Measurements from ENCODE around the gene CPNE5. TPM values are rescaled to one million over a fixed set of nuclear protein-coding genes. Genes with fewer than 3 reads are reported as not detected.

CPNE5 gene
- total and polyA plus RNA-seq, 4 donors: 0.20 to 13.1 (median 7.9) TPM; not detected in 1

DNA sequence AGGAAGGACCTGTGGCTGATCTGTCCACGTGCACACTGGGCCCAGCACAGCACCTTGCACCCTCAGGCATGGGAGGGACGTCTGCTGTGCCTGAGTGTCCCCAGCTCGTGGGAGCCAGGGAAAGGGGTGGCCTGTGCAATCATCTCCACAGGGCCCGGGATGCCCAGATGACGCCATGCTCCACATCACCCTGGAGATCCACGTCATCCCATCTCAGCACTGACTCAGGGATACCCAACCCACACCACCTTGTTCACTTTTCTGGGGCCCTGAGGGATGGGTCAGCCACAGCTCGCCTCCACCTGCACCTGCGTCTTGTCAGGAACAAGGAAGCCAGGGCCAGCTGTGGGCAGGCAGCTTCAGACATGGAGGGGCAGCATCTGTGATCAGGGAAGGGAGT, 93.4 kb downstream of the CPNE5 start:
- intact Hi-C loops (cut with DNase I): no loop called here
- DNase-seq: no peak

GRCh38 chr6:36745283-36745682, 94.0 kb downstream of the CPNE5 start:
- no peaks in the 10 kb centered on the region for H3K27me3 ChIP-seq (ENCODE audit: control insufficient read depth in 1 of 2, insufficient read depth in 2 of 2, low read length in 1 of 2)
- peaks cover 2% of the 10 kb centered on the region for H3K9me3 ChIP-seq (ENCODE audit: control insufficient read depth, low read length)
- no peak for ATAC-seq (ENCODE audit: low FRiP score)
- H3K4me3 ChIP-seq (ENCODE audit: low read length in 2 of 2): no peak overlapping the region
- WGBS, 2 donors: 95 to 96% methylated on average over 12 of the region's 12 CpGs
- no peaks in the 10 kb centered on the region for H3K36me3 ChIP-seq (ENCODE audit: control insufficient read depth in 1 of 2, insufficient read depth in 2 of 2, low read length in 1 of 2)
- H3K27ac ChIP-seq (ENCODE audit: low read depth in 1 of 2, low read length in 2 of 2): no peak overlapping the region
- intact Hi-C loops (cut with DNase I): no loop called here
- H3K4me1 ChIP-seq (ENCODE audit: control insufficient read depth in 1 of 2, insufficient read depth in 2 of 2, low read length in 2 of 2): no peaks in the 10 kb centered on the region
- no peak for DNase-seq

More for the DNA sequence above, 93.4 kb downstream of the CPNE5 start:
- no peak for ATAC-seq (ENCODE audit: low FRiP score)
- H3K4me1 ChIP-seq (ENCODE audit: control insufficient read depth in 1 of 2, insufficient read depth in 2 of 2, low read length in 2 of 2): no peaks in the 10 kb centered on the region
- no peaks in the 10 kb centered on the region for H3K27me3 ChIP-seq (ENCODE audit: control insufficient read depth in 1 of 2, insufficient read depth in 2 of 2, low read length in 1 of 2)
- H3K4me3 ChIP-seq (ENCODE audit: low read length in 2 of 2): no peak overlapping the region
- H3K27ac ChIP-seq (ENCODE audit: low read depth in 1 of 2, low read length in 2 of 2): no peak overlapping the region
- H3K36me3 ChIP-seq (ENCODE audit: control insufficient read depth in 1 of 2, insufficient read depth in 2 of 2, low read length in 1 of 2): no peaks in the 10 kb centered on the region
- H3K9me3 ChIP-seq (ENCODE audit: control insufficient read depth, low read length): peaks cover 2% of the 10 kb centered on the region
- 83 to 85% methylated on average over 8 of the region's 8 CpGs for WGBS, 2 donors

DNA sequence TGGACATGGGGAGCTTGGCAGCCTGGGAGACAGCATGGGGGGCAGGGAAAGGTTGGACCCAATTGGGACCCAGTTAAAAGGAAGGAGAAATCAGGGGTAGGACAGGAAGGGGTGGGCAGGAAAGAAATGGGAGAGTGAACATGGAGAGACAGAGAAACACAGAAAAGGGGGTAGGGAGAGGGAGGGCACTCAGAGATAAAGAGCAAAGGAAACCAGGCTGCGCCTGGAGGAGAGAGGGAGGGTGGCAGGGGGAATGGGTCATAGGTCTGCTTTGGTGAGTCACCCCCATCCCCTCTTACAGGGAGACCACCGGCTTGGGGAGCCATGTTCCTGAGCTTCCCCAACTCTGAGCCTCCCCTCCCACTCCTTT, 95.0 kb downstream of the CPNE5 start:
- intact Hi-C loops (cut with DNase I): no loop called here
- WGBS, 2 donors: 74 to 84% methylated on average over 2 of the region's 2 CpGs
- H3K4me1 ChIP-seq (ENCODE audit: control insufficient read depth in 1 of 2, insufficient read depth in 2 of 2, low read length in 2 of 2): no peaks in the 10 kb centered on the region

DNA sequence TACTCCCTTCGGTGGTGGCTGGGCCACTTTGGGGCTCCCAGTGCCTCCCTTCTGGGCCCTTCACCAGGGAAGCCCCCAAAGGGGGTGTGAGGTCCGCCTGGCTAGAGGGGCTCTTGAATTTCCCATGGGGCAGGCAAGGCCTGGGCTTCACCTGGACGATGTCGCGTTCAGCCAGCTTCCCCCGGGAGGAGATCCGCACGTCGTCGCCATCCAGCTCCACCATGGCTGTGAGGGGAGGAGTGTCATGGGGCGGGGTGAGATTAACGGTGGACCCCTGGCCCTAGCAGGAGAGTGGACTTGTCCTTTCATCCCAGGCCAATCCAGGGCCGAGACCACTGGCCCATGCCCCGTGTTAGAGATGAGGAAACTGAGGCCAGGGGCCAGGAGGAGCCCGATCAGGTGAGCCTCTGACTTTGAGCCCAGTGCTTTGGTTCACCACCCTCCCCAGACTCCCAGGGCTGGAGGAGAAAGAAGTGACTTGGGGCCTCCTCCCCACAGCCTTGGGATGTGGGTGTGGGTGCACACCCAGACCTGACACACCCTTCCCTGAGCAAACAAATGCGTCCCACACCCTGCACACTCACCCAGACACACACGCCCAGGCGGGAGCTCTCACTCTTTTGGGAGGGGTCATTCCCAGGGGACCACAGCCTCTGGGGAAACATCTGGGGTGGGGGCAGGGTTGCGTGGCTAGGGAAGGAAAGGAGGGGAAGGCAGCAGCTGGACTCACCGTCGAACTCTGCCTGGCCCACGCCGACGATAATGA, 95.5 kb downstream of the CPNE5 start:
- 91 to 93% methylated on average over 24 of the region's 24 CpGs for WGBS, 2 donors
- no peaks in the 10 kb centered on the region for H3K36me3 ChIP-seq (ENCODE audit: control insufficient read depth in 1 of 2, insufficient read depth in 2 of 2, low read length in 1 of 2)
- H3K27ac ChIP-seq (ENCODE audit: low read depth in 1 of 2, low read length in 2 of 2): no peak overlapping the region
- intact Hi-C loops (cut with DNase I): no loop called here
- H3K27me3 ChIP-seq (ENCODE audit: control insufficient read depth in 1 of 2, insufficient read depth in 2 of 2, low read length in 1 of 2): no peaks in the 10 kb centered on the region
- DNase-seq (peak in 1 of 2 donors; percentile 75), ATAC-seq (ENCODE audit: low FRiP score) (no peak)
- no peaks in the 10 kb centered on the region for H3K4me1 ChIP-seq (ENCODE audit: control insufficient read depth in 1 of 2, insufficient read depth in 2 of 2, low read length in 2 of 2)
- H3K9me3 ChIP-seq (ENCODE audit: control insufficient read depth, low read length): no peaks in the 10 kb centered on the region
- no peak overlapping the region for H3K4me3 ChIP-seq (ENCODE audit: low read length in 2 of 2)

More for the DNA sequence above, 95.0 kb downstream of the CPNE5 start:
- no peak for DNase-seq
- H3K27ac ChIP-seq (ENCODE audit: low read depth in 1 of 2, low read length in 2 of 2): no peak overlapping the region
- no peaks in the 10 kb centered on the region for H3K9me3 ChIP-seq (ENCODE audit: control insufficient read depth, low read length)
- ATAC-seq (ENCODE audit: low FRiP score): no peak
- no peak overlapping the region for H3K4me3 ChIP-seq (ENCODE audit: low read length in 2 of 2)
- H3K27me3 ChIP-seq (ENCODE audit: control insufficient read depth in 1 of 2, insufficient read depth in 2 of 2, low read length in 1 of 2): no peaks in the 10 kb centered on the region
- H3K36me3 ChIP-seq (ENCODE audit: control insufficient read depth in 1 of 2, insufficient read depth in 2 of 2, low read length in 1 of 2): no peaks in the 10 kb centered on the region

- Histone ChIP-seq H3K27me3 (ENCODE audit: control insufficient read depth in 1 of 2, insufficient read depth in 2 of 2, low read length in 1 of 2) (no peaks in the 10 kb centered on the region), H3K4me1 (ENCODE audit: control insufficient read depth in 1 of 2, insufficient read depth in 2 of 2, low read length in 2 of 2) (no peaks in the 10 kb centered on the region), H3K4me3 (ENCODE audit: low read length in 2 of 2) (no peak overlapping the region), H3K36me3 (ENCODE audit: control insufficient read depth in 1 of 2, insufficient read depth in 2 of 2, low read length in 1 of 2) (no peaks in the 10 kb centered on the region), H3K9me3 (ENCODE audit: control insufficient read depth, low read length) (no peaks in the 10 kb centered on the region), H3K27ac (ENCODE audit: low read depth in 1 of 2, low read length in 2 of 2) (no peak overlapping the region)
- DNase-seq (no peak), ATAC-seq (ENCODE audit: low FRiP score) (no peak)
- intact Hi-C loops (cut with DNase I): no loop called here
- 84 to 85% methylated on average over 5 of the region's 5 CpGs for WGBS, 2 donors
Observed at GRCh38 chr6:36743032-36743431, 96.2 kb downstream of the CPNE5 start.

DNA sequence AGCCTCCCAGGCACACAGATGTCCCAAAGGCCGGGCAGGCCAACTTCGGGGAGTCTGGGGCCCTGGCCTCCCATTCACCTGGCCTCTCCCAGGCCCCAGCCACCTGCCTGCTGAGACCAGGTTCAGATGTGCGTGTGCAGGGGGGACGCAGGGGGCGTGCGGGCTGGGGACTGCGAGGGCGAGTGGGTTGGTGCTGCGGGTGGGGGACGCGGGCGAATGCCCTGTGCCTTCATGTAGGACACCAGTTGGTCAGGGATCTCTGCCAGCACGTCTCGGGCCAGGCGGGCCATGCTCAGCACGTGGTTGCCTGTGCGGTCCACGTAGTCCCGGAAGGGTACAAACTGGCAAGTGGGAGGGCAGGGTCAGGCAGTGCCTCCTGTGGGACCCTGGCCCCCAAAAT, 97.1 kb downstream of the CPNE5 start:
- Histone ChIP-seq H3K36me3 (ENCODE audit: control insufficient read depth in 1 of 2, insufficient read depth in 2 of 2, low read length in 1 of 2) (no peaks in the 10 kb centered on the region), H3K9me3 (ENCODE audit: control insufficient read depth, low read length) (no peaks in the 10 kb centered on the region), H3K27ac (ENCODE audit: low read depth in 1 of 2, low read length in 2 of 2) (no peak overlapping the region), H3K4me1 (ENCODE audit: control insufficient read depth in 1 of 2, insufficient read depth in 2 of 2, low read length in 2 of 2) (no peaks in the 10 kb centered on the region), H3K4me3 (ENCODE audit: low read length in 2 of 2) (no peak overlapping the region), H3K27me3 (ENCODE audit: control insufficient read depth in 1 of 2, insufficient read depth in 2 of 2, low read length in 1 of 2) (no peaks in the 10 kb centered on the region)
- DNase-seq: peak in 1 of 2 donors; percentile 72
- intact Hi-C loops (cut with DNase I): no loop called here
- ATAC-seq (ENCODE audit: low FRiP score): no peak
- 93 to 95% methylated on average over 19 of the region's 19 CpGs for WGBS, 2 donors

DNA sequence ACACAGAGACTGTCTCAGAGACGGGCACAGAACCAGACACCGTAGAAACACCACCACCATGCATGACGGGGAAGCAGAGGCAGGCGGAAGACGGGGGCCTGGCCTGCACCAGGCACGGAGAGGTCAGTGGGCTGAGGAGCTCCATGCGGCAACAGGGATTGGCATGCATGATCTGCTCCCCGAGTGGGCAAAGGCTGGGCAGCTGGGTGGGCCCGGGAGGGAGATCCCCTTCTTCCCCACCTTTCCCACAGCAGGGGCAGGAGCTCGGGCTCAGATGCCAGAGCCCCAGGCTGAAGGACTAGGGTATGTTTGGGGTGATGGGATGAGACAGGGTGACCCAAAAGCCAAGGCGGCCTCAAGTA, 98.4 kb downstream of the CPNE5 start:
- Histone ChIP-seq H3K9me3 (ENCODE audit: control insufficient read depth, low read length) (no peaks in the 10 kb centered on the region), H3K36me3 (ENCODE audit: control insufficient read depth in 1 of 2, insufficient read depth in 2 of 2, low read length in 1 of 2) (no peaks in the 10 kb centered on the region), H3K4me3 (ENCODE audit: low read length in 2 of 2) (no peak overlapping the region), H3K27ac (ENCODE audit: low read depth in 1 of 2, low read length in 2 of 2) (no peak overlapping the region), H3K27me3 (ENCODE audit: control insufficient read depth in 1 of 2, insufficient read depth in 2 of 2, low read length in 1 of 2) (no peaks in the 10 kb centered on the region), H3K4me1 (ENCODE audit: control insufficient read depth in 1 of 2, insufficient read depth in 2 of 2, low read length in 2 of 2) (no peaks in the 10 kb centered on the region)
- no peak for ATAC-seq (ENCODE audit: low FRiP score)
- intact Hi-C loops (cut with DNase I): no loop called here
- 94% methylated on average over 11 of the region's 11 CpGs for WGBS, 2 donors
- peak in 1 of 2 donors; percentile 56 for DNase-seq

- Histone ChIP-seq H3K9me3 (ENCODE audit: control insufficient read depth, low read length) (no peaks in the 10 kb centered on the region), H3K4me1 (ENCODE audit: control insufficient read depth in 1 of 2, insufficient read depth in 2 of 2, low read length in 2 of 2) (no peaks in the 10 kb centered on the region), H3K36me3 (ENCODE audit: control insufficient read depth in 1 of 2, insufficient read depth in 2 of 2, low read length in 1 of 2) (no peaks in the 10 kb centered on the region), H3K4me3 (ENCODE audit: low read length in 2 of 2) (no peak overlapping the region), H3K27ac (ENCODE audit: low read depth in 1 of 2, low read length in 2 of 2) (no peak overlapping the region), H3K27me3 (ENCODE audit: control insufficient read depth in 1 of 2, insufficient read depth in 2 of 2, low read length in 1 of 2) (no peaks in the 10 kb centered on the region)
- DNase-seq (peak in 1 of 2 donors; percentile 73), ATAC-seq (ENCODE audit: low FRiP score) (no peak)
- WGBS, 2 donors: 91% methylated on average over 13 of the region's 13 CpGs
- intact Hi-C loops (cut with DNase I): no loop called here
Observed at GRCh38 chr6:36739947-36740817, 99.1 kb downstream of the CPNE5 start.

DNA sequence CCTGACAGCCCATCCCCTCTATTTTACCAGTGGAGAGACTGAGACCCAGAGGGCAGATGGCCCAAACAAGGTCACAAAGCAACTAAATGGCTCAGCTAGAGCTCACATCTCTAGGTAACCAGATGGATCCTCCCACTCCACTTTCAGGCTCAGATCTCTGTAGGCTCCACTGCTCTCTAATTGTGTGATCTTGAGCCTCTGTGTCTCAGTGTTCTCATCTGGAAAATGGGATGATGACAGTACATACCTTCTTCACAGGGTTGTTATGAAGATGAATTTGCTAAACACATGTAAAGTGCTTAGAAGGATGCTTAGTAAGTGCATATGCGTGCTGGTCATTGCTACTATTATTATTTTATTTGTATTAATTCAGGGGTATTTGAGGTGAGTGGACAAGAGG, 101.1 kb downstream of the CPNE5 start:
- H3K27me3 ChIP-seq (ENCODE audit: control insufficient read depth in 1 of 2, insufficient read depth in 2 of 2, low read length in 1 of 2): no peaks in the 10 kb centered on the region
- no peak overlapping the region for H3K4me3 ChIP-seq (ENCODE audit: low read length in 2 of 2)
- DNase-seq: no peak
- no peak for ATAC-seq (ENCODE audit: low FRiP score)
- no peak overlapping the region for H3K27ac ChIP-seq (ENCODE audit: low read depth in 1 of 2, low read length in 2 of 2)
- no peaks in the 10 kb centered on the region for H3K36me3 ChIP-seq (ENCODE audit: control insufficient read depth in 1 of 2, insufficient read depth in 2 of 2, low read length in 1 of 2)
- intact Hi-C loops (cut with DNase I): no loop called here
- no peaks in the 10 kb centered on the region for H3K9me3 ChIP-seq (ENCODE audit: control insufficient read depth, low read length)
- no peaks in the 10 kb centered on the region for H3K4me1 ChIP-seq (ENCODE audit: control insufficient read depth in 1 of 2, insufficient read depth in 2 of 2, low read length in 2 of 2)
- WGBS, 2 donors: 96 to 100% methylated on average over 1 of the region's 1 CpG

Data from aorta (tissue), 5 donors.